ENCODE measurements around the gene ADAT3. TPM values are rescaled to one million over a fixed set of nuclear protein-coding genes. Genes with fewer than 3 reads are reported as not detected.

ADAT3 gene
- total RNA-seq, 6 donors from 2014 or later: 6.1 to 25.1 (median 12.0) TPM

- peak overlapping the region; percentile 84 to 96 (median 87) for H3K27ac ChIP-seq
- DNase-seq (no peak), ATAC-seq (ENCODE audit: low FRiP score in 2 of 2) (no peak)
- no peaks in the 10 kb centered on the region for H3K27me3 ChIP-seq
- 77 to 78% methylated on average over 15 of the region's 15 CpGs for WGBS, 2 donors
- TF ChIP-seq POLR2AphosphoS5 (IDR thresholded peaks at IDR 0.05): no peak
- TF ChIP-seq EP300 (IDR thresholded peaks at IDR 0.05): no peak
- TF ChIP-seq CTCF (IDR thresholded peaks at IDR 0.05): no peak
- H3K4me3 ChIP-seq: peak overlapping the region; percentile 77 to 95 (median 90)
- H3K36me3 ChIP-seq: no peaks in the 10 kb centered on the region
- H3K9me3 ChIP-seq: no peaks in the 10 kb centered on the region
- peaks cover 39 to 63% (median 53%) of the 10 kb centered on the region in 4 donors for H3K4me1 ChIP-seq
Observed at GRCh38 chr19:1905863-1906375, 720 bp downstream of the ADAT3 start.

- no peaks in the 10 kb centered on the region for H3K9me3 ChIP-seq
- no peak for TF ChIP-seq POLR2A (IDR thresholded peaks at IDR 0.05)
- TF ChIP-seq EP300 (IDR thresholded peaks at IDR 0.05): no peak
- TF ChIP-seq POLR2AphosphoS5 (IDR thresholded peaks at IDR 0.05): no peak
- no peak for TF ChIP-seq CTCF (IDR thresholded peaks at IDR 0.05)
- H3K4me3 ChIP-seq: no peak overlapping the region
- peaks cover 2 to 4% (median 3%) of the 10 kb centered on the region in 4 donors for H3K36me3 ChIP-seq
- no peaks in the 10 kb centered on the region for H3K27me3 ChIP-seq
- H3K27ac ChIP-seq: peak overlapping the region; percentile 55 to 74 (median 68)
- DNase-seq (no peak), ATAC-seq (ENCODE audit: low FRiP score in 2 of 2) (no peak)
- 88 to 91% methylated on average over 10 of the region's 10 CpGs for WGBS, 2 donors
- H3K4me1 ChIP-seq: peaks cover 39 to 63% (median 53%) of the 10 kb centered on the region in 4 donors
Observed at GRCh38 chr19:1906985-1907562, 1.9 kb downstream of the ADAT3 start.

GRCh38 chr19:1907563-1908363, 2.6 kb downstream of the ADAT3 start:
- H3K4me1 ChIP-seq: peaks cover 39 to 63% (median 53%) of the 10 kb centered on the region in 4 donors
- no peaks in the 10 kb centered on the region for H3K9me3 ChIP-seq
- ATAC-seq (ENCODE audit: low FRiP score in 2 of 2) (no peak), DNase-seq (peak; percentile 58 to 86)
- TF ChIP-seq CTCF (IDR thresholded peaks at IDR 0.05) (no peak), POLR2A (IDR thresholded peaks at IDR 0.05) (no peak), POLR2AphosphoS5 (IDR thresholded peaks at IDR 0.05) (no peak), EP300 (IDR thresholded peaks at IDR 0.05) (no peak)
- 75 to 81% methylated on average over 11 to 39 of the region's 43 CpGs for WGBS, 2 donors
- H3K27me3 ChIP-seq: no peaks in the 10 kb centered on the region
- peaks cover 7 to 11% (median 10%) of the 10 kb centered on the region in 4 donors for H3K36me3 ChIP-seq
- peak overlapping the region; percentile 55 to 74 (median 68) for H3K27ac ChIP-seq
- peak overlapping the region in 3 of 4 donors; percentile 7 to 26 (median 24) for H3K4me3 ChIP-seq

GRCh38 chr19:1908364-1908678, 3.1 kb downstream of the ADAT3 start:
- DNase-seq (no peak), ATAC-seq (ENCODE audit: low FRiP score in 2 of 2) (no peak)
- H3K4me1 ChIP-seq: peaks cover 39 to 63% (median 53%) of the 10 kb centered on the region in 4 donors
- H3K36me3 ChIP-seq: peaks cover 12 to 16% (median 16%) of the 10 kb centered on the region in 4 donors
- TF ChIP-seq POLR2A (IDR thresholded peaks at IDR 0.05): no peak
- no peak for TF ChIP-seq POLR2AphosphoS5 (IDR thresholded peaks at IDR 0.05)
- TF ChIP-seq CTCF (IDR thresholded peaks at IDR 0.05): no peak
- no peak for TF ChIP-seq EP300 (IDR thresholded peaks at IDR 0.05)
- peak overlapping the region; percentile 55 to 74 (median 68) for H3K27ac ChIP-seq
- no peaks in the 10 kb centered on the region for H3K27me3 ChIP-seq
- WGBS, 2 donors: 86 to 89% methylated on average over 5 to 13 of the region's 13 CpGs
- H3K4me3 ChIP-seq: peak overlapping the region in 3 of 4 donors; percentile 7 to 26 (median 24)
- no peaks in the 10 kb centered on the region for H3K9me3 ChIP-seq
